ENCODE measurements around the gene MESP1. TPM values are rescaled to one million over a fixed set of nuclear protein-coding genes. Genes with fewer than 3 reads are reported as not detected.
"Not testable (repeated sequence)": the region's sequence is repeated elsewhere in the genome, so short reads cannot be mapped to it uniquely, and the experiment has no call there.

Gene MESP1
- total and polyA plus RNA-seq, 10 of the 15 experiments (the other 5 are each of a cell fraction or from before 2014, with no cell fraction given) = 0.04 to 1.1 (median 0.57) TPM; not detected in 2

DNA sequence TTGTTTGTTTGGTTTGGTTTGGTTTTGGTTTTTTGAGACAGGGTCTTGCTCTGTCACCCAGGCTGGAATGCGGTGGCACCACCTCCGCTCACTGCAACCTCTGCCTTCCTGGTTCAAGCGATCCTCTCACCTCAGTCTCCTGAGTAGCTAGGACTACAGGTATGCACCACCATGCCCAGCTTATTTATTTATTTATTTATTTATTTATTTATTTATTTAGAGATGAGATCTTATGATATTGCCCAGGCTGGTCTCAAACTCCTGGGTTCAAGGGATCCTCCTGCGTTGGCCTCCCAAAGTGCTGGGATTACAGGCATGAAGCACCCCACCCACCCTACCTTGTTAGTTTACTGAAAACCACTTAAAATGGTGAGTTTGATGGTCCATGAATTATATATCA lies 37.5 kb upstream of the MESP1 start:
- BruUV-seq (replicated peaks); H3K9me3 ChIP-seq (replicated peaks; ENCODE audit: control insufficient read depth, insufficient read depth, low read length); POLR2A ChIA-PET; SMC1A ChIA-PET (ENCODE audit: uncharacterized antibody, unreplicated experiment); in situ Hi-C loops (cut with MboI); H3K4me2 ChIP-seq (ENCODE audit: control insufficient read depth, insufficient read depth); H2AFZ ChIP-seq (ENCODE audit: control insufficient read depth, low read depth, low read length); DNase-seq (ENCODE audit: low read depth, low spot score); H3K79me2 ChIP-seq (ENCODE audit: control insufficient read depth, insufficient read depth, low read length); intact Hi-C loops (cut with micrococcal nuclease; ENCODE audit: unreplicated experiment); H3K4me3 ChIP-seq; H3K36me3 ChIP-seq (ENCODE audit: control insufficient read depth in 2 of 2, insufficient read depth in 2 of 2, low read length in 1 of 2); FAIRE-seq; H3K27ac ChIP-seq (ENCODE audit: control insufficient read depth, insufficient read depth); H3K4me1 ChIP-seq (ENCODE audit: control insufficient read depth, insufficient read depth, low read length); ATAC-seq; H4K20me1 ChIP-seq (ENCODE audit: control insufficient read depth, insufficient read depth); H3K9ac ChIP-seq (ENCODE audit: control insufficient read depth, insufficient read depth, low read length); H3K27me3 ChIP-seq (replicated peaks in 1 of 2; ENCODE audit: control insufficient read depth in 2 of 2, insufficient read depth in 2 of 2, low read length in 1 of 2): not testable (repeated sequence)
- ChIA-PET RAD21 (ENCODE audit: unreplicated experiment) (interaction anchor here (0.6 kb wide), 1 partner anchor 29 kb away, joined by 3 read pairs; no protein-coding TSS in a partner anchor), CTCF (interaction anchor here (1.8 kb wide), 1 partner anchor 86 kb away, joined by 4 read pairs; no protein-coding TSS in a partner anchor)
- 93% methylated on average over 4 of the region's 4 CpGs for WGBS (ENCODE audit: insufficient coverage, insufficient replicate concordance, low lambda C conversion rate, missing lambda C conversion rate)

DNA sequence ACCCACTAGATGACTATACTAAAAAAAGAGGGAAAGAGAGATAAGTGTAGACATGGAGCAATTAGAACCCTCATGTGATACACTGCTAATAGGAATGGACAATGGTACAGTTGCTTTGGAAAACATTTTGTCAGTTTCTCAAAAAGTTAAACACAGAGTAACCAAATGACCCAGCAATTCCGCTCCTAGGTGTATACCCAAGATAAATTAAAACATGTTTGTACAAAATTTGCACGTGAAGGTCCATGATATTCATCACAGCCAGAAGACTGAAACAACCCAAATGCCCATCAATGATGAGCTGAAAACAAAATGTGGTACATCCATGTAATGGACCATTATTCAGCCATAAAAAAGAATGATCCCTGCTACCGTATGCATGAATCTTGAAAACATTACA lies 36.9 kb upstream of the MESP1 start:
- H3K27me3 ChIP-seq (replicated peaks in 1 of 2; ENCODE audit: control insufficient read depth in 2 of 2, insufficient read depth in 2 of 2, low read length in 1 of 2) = no peaks in the 10 kb centered on the region
- ChIA-PET CTCF (no interaction called here), SMC1A (ENCODE audit: uncharacterized antibody, unreplicated experiment) (no interaction called here), RAD21 (ENCODE audit: unreplicated experiment) (no interaction called here), POLR2A (no interaction called here)
- H3K27ac ChIP-seq (ENCODE audit: control insufficient read depth, insufficient read depth) = no peak overlapping the region
- intact Hi-C loops (cut with micrococcal nuclease; ENCODE audit: unreplicated experiment) (no loop called here), in situ Hi-C loops (cut with MboI) (no loop called here)
- 92% methylated on average over 3 of the region's 3 CpGs for WGBS (ENCODE audit: insufficient coverage, insufficient replicate concordance, low lambda C conversion rate, missing lambda C conversion rate)
- FAIRE-seq (no peak), ATAC-seq (no peak), DNase-seq (ENCODE audit: low read depth, low spot score) (no peak)
- peaks cover 2% of the 10 kb centered on the region; the same call in 2 of the 3 replicates for H3K9me3 ChIP-seq (replicated peaks; ENCODE audit: control insufficient read depth, insufficient read depth, low read length)
- TF ChIP-seq RAD51 (IDR thresholded peaks at IDR 0.05) (no peak), CHD4 (IDR thresholded peaks at IDR 0.05) (no peak)
- TF ChIP-seq, protein P1, sequence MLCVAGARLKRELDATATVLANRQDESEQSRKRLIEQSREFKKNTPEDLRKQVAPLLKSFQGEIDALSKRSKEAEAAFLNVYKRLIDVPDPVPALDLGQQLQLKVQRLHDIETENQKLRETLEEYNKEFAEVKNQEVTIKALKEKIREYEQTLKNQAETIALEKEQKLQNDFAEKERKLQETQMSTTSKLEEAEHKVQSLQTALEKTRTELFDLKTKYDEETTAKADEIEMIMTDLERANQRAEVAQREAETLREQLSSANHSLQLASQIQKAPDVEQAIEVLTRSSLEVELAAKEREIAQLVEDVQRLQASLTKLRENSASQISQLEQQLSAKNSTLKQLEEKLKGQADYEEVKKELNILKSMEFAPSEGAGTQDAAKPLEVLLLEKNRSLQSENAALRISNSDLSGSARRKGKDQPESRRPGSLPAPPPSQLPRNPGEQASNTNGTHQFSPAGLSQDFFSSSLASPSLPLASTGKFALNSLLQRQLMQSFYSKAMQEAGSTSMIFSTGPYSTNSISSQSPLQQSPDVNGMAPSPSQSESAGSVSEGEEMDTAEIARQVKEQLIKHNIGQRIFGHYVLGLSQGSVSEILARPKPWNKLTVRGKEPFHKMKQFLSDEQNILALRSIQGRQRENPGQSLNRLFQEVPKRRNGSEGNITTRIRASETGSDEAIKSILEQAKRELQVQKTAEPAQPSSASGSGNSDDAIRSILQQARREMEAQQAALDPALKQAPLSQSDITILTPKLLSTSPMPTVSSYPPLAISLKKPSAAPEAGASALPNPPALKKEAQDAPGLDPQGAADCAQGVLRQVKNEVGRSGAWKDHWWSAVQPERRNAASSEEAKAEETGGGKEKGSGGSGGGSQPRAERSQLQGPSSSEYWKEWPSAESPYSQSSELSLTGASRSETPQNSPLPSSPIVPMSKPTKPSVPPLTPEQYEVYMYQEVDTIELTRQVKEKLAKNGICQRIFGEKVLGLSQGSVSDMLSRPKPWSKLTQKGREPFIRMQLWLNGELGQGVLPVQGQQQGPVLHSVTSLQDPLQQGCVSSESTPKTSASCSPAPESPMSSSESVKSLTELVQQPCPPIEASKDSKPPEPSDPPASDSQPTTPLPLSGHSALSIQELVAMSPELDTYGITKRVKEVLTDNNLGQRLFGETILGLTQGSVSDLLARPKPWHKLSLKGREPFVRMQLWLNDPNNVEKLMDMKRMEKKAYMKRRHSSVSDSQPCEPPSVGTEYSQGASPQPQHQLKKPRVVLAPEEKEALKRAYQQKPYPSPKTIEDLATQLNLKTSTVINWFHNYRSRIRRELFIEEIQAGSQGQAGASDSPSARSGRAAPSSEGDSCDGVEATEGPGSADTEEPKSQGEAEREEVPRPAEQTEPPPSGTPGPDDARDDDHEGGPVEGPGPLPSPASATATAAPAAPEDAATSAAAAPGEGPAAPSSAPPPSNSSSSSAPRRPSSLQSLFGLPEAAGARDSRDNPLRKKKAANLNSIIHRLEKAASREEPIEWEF (IDR thresholded peaks at IDR 0.05; ENCODE audit: insufficient replicate concordance, low read depth, low read length) = no peak
- no peak overlapping the region for H3K4me3 ChIP-seq
- H3K4me2 ChIP-seq (ENCODE audit: control insufficient read depth, insufficient read depth) = no peak overlapping the region
- H4K20me1 ChIP-seq (ENCODE audit: control insufficient read depth, insufficient read depth) = no peaks in the 10 kb centered on the region
- H2AFZ ChIP-seq (ENCODE audit: control insufficient read depth, low read depth, low read length) = no peak overlapping the region
- no peak overlapping the region for H3K9ac ChIP-seq (ENCODE audit: control insufficient read depth, insufficient read depth, low read length)
- H3K36me3 ChIP-seq (ENCODE audit: control insufficient read depth in 2 of 2, insufficient read depth in 2 of 2, low read length in 1 of 2) = no peaks in the 10 kb centered on the region
- H3K4me1 ChIP-seq (ENCODE audit: control insufficient read depth, insufficient read depth, low read length) = no peaks in the 10 kb centered on the region
- no TSS peak for BruUV-seq (replicated peaks)
- H3K79me2 ChIP-seq (ENCODE audit: control insufficient read depth, insufficient read depth, low read length) = no peaks in the 10 kb centered on the region

Data from GM12878 (cell line).